HL-60/S4 treated with phorbol 12-myristate 13-acetate at 8.2 ng/mL for 4 days and 3 days (cell line): ENCODE measurements around the gene CDH6.

Experiments used
- in situ Hi-C: fragments of 300-500 bp; cut with MboI; formaldehyde crosslinking; loops from 2 replicates; pipeline ENCODE4 v1.15.0; 2022; ENCODE audit warnings: low sequenced_read_pairs

The CDH6 gene

DNA sequence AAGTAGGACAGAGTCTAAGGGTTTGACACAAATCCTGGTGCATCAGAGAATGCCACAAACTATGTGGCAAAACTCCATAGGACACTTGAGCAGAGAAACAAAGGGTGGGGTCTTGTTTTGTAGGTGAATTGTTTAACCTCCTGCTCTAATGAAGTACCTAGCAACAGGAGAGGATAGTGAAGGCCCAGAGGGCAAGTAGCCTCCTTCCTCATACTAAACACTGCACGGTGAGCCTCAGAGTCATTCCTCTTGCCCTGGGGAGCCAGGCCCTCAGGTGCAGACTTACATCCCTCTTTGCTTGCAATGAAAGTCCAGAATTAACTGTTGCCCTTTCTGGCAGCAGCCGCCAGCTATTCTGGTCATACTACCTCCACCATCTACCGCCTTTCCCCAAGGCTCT lies 172.3 kb downstream of the CDH6 start:
- in situ Hi-C loops, result no loop called here

DNA sequence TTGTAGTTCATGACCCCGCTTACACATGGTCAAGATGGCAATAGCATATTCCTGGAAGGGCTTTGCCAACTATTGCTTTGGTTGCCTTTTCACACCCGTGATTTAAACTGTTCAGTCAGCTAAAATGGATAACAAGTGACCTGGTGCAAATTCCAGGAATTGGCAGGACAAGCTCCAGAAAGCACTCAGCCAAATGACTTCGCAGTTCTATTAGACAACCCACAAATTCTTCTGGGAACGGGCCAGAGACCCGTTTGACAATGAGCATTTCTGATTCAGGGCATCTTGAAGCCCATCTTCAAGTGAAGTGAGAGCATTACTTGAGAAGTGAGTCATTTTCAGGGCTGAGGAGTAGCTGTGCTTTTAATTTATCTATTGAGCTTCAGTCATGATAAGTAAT lies 173.5 kb downstream of the CDH6 start:
- in situ Hi-C loops, result no loop called here

- in situ Hi-C loops, result no loop called here
These were observed 178.6 kb downstream of the CDH6 start for GRCh38 chr5:31372124-31372523.

DNA sequence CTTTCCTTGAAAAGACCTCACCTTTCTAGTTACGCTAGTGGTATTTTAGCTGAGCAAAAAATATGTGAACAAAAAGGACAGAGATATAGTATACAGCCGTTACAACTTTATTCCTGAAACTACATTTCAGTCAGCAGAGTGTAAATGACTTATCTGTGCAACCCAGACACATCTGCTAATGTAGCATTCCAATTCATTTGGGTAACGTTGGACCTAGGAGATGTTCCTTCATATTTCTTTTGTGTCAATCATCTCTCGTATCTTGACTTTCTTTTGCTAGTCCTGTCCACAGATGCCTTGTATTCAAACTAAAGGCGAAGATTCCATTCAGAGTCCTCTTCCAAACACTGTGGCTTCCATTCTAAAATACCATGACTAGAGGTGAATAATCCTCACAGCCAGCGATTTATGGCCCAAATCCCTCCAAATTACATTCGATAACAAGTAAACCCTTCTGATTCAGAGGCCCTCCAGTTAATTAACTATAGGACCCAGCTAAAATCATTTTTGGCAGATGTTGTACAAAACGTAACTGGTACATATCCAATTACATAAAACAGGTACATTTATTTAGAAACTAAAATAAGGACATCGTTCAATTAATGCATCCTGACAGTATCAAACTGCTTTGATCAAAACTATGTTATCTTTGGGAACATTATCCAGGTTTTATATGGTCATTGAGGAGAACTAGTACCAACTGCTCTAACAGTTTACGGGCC lies 182.7 kb downstream of the CDH6 start:
- in situ Hi-C loops, result no loop called here

DNA sequence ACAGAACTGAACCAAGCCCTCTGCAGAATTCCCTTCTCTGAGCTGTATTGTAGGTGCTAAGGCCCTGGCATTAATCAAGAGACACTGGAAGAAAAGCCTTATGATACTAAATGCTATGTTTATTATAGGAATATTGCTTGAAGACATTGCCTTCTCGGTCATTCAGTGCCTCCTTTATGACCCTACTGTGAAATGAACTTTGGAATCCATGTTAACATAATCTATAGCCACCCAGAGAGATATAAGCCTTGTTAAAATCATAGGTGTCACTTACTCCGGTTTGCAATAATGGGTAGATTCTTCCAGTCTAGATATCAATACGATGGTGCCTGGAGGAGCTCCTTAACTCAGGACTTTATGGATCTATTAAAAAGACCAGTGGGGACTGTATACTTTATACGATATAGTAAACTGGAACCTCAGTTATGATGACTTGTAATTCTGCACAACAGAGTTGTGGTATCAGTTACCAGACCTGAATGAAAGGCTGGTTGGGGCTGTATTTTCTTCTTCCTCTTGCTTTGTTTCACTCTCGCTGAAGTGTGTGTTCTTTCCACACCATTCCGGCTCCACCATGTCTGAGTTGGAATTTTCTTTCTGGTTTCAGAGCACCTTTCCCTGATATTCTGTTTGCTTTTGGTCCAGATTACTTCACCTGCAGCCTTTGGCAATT lies 183.9 kb downstream of the CDH6 start:
- in situ Hi-C loops, result no loop called here

DNA sequence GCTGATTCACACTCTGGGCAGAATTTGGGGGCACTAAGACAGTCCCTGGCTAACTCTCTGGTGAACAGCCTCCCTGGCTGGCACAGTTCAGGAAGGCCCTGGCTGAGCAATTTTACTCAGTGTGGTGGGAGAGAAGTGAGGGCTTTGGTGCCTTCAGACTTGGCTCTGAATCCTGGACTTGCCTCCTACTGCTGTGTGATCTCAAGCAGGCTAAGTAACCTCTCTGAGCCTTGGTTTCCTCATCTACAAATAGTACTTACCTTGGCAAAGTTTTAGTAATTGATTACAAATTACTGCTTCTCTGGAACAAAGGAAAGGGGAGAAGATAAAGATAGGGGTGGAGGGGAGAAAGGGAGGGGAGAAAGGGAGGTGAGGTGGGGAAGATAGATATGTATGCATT lies 184.7 kb downstream of the CDH6 start:
- in situ Hi-C loops, result no loop called here
